Amygdala (tissue), 56 donors: ENCODE measurements around the gene CNPPD1.
"Not testable (repeated sequence)": the region's sequence is repeated elsewhere in the genome, so short reads cannot be mapped to it uniquely, and the experiment has no call there.

Experiments
- DNase-seq, 56 donors: peaks; one replicate each; lab custom pipeline; 2025; lab: John Stamatoyannopoulos, UW

The CNPPD1 gene

DNA sequence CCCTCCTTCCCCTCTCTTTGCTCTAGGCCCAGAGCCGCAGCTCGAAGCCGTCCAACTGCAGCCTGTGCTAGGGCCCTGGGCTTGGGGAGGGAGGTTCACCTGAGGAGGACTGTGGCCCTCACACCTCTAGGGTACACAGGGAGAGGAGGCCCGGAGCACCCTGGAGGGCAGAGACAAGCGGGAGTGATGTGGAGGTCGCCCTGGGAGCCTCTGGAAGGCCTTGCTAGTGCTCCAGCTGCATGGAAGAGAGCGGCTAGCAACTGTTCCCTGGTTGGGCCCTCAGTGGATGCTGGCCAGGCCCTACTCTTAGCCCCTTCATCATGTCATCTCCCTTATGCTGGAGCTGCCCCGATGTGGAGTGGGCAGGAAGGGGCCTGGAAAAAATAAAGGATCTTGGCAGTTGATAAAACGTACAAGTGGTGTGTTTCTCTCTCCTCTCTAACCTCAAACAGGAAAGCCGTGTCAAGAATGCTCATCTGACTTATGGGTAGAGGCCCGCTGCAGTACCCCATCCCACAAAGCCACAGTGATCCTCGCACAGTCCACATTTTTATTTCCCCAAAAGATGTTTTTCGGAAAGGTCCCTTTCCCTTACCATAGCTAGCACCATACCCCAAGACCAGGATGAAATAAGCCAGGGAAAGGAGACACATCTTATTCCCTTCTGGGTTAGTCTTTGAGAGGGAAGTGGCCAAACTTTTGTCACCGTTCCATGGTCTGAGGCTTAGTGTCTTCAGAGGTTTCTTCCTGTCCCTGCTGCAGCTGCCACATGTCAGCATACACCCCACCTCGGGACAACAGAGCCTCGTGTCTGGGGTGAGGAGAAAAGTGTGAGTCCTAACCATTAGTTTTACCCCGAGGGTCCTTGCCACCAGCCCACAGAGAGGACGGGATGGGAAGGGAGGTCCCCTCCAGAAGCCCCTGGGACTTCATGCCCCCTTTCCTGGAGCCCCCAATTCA is 32.8 kb upstream of the CNPPD1 start:
- no peak for DNase-seq

DNA sequence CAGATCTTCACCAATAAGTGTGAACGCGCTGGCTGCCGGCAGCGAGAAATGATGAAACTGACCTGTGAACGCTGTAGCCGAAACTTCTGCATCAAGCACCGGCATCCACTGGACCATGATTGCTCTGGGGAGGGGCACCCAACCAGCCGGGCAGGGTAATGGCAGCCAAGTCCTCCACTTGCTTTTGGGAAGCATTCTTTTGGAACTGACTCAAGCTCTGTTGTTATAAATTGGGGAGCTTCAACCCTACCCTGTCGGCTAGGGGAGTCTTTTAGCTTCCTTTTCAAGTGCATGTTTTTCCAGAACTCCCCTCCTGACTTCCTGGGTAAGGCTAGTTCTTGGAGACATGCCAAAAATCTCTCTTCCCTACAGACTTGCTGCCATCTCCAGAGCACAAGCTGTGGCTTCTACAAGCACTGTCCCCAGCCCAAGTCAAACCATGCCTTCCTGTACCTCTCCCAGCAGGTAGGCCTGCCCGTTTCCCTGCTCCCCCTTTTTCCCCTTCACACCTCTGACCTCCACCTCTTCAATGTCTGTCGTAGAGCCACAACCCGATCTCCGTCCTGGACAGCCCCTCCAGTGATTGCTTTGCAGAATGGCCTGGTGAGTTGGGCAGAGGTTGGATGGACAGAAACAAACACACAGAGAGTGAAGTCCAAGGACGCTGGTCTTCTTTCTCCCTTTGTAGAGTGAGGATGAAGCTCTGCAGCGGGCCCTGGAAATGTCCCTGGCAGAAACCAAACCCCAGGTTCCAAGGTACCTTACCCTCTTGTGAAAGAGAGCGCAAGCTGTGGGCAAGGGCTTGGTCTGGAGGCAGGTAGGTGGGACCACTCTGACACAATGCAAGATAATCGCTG is 31.4 kb upstream of the CNPPD1 start:
- peak in 1 of 56 donors; percentile 38 for DNase-seq

DNA sequence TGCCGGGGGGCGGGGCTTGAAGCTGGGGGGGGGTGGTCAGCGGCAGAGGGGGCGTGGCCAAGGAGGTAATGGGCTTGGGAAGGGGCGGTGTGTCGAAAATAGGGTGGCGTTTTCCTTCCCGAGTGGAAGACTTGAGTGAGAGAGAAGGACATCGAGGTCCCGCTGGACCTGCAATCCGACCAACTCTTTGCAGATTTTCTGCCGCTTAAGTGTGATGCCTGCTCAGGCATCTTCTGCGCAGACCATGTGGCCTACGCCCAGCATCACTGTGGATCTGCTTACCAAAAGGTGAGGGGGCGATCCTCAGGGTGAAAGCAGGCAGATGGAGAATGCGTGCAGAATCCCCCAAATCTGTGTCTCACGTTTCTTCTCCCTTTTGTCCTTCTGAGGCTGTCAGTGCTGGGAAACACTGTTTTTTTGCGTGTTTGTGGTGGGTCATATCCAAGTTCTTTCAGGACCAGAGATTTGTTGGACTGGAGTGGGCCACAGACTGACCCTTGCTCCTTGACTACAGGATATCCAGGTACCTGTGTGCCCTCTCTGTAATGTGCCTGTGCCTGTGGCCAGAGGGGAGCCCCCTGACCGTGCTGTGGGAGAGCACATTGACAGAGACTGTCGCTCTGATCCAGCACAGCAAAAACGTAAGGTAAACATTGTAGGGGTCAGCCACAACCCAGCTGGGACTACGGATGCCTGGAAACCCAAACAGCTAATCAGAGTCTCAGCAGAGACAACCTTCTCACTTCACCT is 30.6 kb upstream of the CNPPD1 start:
- DNase-seq: peak in 5 of 56 donors; percentile 22 to 90 (median 57)

DNA sequence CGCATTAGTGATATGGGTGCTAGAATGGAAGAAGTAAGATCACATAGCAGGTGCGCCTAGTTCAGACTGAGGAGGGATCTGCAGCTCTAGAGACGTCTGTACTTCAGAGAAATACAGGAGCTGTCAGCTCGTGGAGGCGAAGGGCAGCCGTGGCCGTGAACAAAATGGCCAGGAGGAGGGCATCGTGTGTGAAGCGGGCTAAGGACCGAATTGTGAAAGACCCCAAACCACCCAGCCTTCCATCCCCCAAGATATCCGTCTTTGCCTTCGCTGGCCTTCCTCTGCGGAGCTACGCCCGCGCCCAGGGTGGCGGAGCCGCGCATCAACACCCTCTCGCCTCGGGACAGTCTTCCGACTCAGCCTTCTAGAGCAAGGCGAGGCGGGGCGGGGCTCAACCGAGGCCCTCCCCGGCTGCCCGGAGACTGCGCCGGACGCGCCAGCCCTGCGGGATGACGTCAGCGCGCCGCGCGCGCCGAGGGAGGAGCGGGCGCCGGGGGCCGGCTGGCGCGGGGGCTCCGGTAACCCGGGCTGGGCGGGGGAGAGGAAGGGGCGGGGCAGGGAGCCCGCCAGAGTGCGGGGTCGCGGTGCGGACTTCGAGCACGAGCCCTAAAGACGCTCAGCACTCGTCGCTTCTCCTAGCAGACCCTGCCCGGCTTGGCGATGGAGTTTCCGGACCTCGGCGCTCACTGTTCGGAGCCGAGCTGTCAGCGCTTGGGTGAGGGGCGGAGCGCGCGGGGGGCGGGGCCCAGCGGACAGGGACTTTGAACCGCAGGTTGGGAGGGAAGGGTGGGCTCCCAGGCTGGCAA is 29.8 kb upstream of the CNPPD1 start, which contains the start of gene ZFAND2B:
Gene ZFAND2B, plus strand, starts transcription at position 455 of the 806 bp plus-strand sequence. Its CDS starts 206 bp downstream, at position 661.
- peak; percentile 36 to 97 (median 90) for DNase-seq

DNA sequence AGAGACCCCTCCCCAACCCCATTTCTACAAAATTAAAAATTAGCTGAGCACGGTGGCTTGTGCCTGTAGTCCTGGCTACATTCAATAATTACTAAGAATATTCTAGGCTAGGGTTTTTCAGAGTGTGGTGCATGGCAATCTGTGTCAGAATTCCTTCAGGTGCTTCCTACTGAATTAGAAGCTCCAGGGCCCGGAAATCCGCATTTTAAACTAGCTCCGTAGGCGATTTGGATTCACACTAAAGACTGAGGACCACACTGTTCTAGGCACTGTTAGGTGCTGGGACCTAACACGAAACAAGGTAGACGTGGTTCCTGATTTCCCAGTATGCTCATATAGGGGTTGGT is 29.2 kb upstream of the CNPPD1 start:
- no peak for DNase-seq

DNA sequence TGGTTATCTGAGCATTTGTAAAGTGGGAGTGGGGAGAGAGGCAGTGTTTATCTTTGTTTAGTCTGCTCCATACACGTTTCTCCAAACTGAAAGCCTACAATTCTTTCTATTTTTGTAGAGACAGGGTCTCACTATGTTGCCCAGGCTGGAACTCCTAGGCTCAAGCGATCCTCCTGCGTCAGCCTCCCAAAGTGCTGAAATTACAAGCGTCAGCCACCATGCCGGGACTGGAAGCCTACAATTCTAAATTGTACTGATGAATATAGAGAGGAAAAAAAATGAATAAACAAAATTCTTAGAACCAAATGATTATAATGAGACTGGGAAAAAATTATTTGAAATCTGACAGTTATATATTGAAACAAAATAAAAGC is 28.4 kb upstream of the CNPPD1 start:
- no peak for DNase-seq

DNA sequence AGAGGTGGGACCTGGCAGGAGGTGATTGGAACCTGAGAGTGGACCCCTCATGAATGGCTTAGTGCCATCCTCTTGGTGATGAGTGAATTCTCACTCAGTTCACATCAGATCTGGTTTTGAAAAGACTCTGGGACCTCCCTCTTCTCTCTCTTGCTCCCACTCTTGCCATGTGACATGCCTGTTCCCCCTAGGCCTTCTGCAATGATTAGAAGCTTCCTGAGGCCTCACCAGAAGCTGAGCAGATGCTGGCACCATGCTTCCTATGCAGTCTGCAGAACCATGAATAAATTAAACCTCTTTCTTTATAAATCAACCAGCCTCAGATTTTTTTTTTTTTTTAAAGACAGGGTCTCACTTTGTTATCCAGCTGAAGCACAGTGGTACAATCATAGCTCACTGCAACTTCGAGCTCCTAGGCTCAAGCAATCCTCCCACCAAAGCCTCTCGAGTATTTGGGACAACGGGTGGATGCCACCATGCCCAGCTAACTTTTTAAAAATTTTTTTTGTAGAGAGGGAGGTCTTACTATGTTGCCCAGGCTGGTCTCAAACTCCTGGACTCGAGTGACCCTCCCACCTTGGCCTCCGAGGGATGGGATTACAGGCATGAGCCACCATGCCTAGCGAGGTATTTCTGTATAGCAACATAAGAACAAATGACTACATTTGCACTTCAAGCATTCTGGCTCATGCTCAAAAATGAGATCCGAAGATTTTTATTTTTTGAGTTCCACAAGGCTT is 27.9 kb upstream of the CNPPD1 start:
- DNase-seq: no peak

DNA sequence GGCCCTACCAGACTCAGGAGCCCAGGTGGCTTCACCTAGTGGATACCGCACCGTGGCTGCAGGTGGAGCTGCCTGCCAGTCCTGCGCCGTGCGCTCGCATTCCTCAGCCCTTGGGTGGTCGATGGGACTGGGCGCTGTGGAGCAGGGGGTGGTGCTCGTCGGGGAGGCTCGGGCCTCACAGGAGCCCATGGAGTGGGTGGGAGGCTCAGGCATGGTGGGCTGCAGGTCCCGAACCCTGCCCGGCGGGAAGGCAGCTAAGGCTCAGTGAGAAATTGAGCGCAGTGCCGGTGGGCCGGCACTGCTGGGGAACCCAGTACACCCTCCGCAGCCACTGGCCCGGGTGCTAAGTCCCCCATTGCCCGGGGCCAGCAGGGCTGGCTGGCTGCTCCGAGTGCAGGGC is 24.6 kb upstream of the CNPPD1 start:
- not testable (repeated sequence) for DNase-seq

DNA sequence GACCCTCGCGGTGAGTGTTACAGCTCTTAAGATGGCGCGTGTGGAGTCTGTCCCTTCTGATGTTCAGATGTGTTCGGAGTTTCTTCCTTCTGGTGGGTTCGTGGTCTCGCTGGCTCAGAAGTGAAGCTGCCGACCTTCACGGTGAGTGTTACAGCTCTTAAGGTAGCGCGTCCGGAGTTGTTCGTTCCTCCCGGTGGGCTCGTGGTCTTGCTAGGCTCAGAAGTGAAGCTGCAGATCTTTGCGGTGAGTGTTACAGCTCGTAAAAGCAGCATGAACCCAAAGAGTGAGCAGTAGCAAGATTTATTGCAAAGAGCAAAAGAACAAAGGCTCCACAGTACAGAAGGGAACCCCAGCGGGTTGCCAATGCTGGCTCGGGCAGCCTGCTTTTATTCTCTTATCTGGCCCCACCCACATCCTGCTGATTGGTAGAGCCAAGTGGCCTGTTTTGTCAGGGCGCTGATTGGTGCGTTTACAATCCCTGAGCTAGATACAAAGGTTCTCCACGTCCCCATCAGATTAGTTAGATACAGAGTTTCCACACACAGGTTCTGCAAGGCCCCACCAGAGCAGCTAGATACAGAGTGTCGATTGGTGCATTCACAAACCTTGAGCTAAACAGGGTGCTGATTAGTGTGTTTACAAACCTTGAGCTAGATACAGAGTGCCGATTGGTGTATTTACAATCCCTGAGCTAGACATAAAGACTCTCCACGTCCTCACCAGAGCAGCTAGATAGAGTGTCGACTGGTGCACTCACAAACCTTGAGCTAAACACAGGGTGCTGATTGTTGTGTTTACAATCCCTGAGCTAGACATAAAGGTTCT is 24.0 kb upstream of the CNPPD1 start:
- peak in 1 of 56 donors; percentile 30 for DNase-seq

DNA sequence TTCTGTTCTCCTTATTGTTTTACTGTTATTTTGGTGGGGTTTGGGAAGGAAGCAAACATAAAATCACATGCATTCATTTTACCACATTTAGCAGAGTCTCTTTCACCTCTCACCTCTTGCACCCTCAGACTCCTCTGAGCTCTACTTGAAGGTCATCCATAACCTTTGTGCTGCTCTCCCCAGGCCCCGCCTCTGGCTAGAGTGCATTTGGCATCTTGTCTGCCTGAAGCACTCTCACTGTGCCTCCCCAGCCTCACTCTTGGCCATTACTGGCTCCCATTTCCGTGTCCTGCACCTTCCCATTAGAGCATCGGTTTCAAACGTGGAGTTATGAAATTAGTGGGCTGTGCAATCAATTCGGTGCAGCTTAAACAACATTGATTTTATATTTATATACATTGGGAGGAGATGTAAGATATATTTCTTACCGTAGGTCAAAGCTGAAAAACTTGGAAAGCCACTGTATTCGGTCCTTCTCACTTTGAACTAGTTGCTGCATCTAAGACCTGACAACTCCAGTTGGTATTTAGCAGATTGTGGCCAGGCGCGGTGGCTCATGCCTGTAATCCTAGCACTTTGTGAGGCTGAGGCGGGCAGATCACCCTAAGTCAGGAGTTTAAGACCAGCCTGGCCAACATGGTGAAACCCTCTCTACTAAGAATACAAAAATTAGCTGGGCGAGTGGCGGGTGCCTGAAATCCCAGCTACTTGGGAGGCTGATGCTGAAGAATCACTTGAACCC is 22.9 kb upstream of the CNPPD1 start:
- DNase-seq: no peak

DNA sequence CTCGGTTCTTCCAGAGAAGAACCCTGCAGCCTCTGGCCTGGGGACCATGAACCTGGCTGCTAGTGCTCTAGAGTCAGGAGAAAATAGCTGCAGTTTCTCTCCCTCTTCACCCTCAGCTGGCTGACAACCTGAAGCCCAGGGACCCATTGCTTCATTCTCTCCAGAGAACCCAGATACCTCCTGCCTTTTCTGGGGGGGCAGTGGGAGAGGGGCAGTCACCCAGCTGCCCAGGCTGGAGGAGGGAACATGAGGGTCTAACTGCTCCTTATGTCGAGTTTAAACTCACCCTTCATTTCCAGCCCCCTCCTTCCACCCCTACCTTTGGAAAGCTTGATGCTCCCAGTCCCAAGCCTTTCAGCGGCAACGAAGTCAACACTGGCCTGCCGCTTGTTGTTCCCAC is 22.2 kb upstream of the CNPPD1 start:
- no peak for DNase-seq

DNA sequence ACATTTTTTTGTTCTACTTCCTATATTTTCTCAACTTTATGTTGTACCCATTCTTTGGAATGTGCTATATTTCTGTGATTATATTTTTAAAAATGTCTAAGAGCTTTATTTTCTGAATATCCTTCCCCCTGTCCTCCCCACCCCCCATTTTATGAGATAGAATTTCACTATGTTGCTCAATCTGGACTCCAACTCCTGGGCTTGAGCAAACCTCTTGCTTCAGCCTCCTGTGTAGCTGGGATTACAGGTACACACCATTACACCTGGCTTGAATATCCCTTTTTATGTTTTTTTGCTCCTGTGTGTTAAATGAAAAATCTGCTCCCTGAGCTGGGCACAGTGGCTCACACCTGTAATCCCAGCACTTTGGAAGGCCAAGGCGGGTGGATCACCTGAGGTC is 20.7 kb upstream of the CNPPD1 start:
- no peak for DNase-seq

DNA sequence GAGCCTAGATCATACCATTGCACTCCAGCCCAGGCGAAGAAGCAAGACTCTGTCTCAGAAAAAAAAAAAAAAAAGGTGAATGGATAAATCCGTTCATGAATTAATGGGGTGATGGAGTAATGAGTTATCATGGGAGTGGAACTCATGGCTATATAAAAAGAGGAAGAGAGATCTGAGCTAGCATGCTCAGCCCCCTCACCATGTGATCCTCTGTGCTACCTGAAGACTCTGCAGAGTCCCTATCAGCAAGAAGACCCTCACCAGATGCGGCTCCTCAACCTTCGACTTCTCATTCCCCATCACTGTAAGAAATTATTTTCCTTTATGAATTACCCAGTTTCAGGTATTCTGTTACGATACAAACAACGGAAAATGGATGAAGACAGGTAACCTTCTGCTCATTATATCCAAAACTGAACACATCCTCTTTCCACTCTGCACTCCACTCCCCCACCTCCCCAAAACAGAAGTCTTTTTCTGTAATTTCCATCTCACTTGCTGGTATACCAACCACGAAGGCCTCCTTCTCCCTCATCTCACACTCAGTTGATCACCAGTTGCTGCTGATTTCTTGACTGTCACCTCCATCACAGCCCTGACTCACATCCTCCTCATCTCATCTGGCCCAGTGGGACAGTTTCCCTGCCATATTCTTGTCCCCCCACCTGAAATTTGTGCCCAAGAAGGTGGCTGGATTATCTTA is 10.2 kb upstream of the CNPPD1 start:
- DNase-seq: no peak

DNA sequence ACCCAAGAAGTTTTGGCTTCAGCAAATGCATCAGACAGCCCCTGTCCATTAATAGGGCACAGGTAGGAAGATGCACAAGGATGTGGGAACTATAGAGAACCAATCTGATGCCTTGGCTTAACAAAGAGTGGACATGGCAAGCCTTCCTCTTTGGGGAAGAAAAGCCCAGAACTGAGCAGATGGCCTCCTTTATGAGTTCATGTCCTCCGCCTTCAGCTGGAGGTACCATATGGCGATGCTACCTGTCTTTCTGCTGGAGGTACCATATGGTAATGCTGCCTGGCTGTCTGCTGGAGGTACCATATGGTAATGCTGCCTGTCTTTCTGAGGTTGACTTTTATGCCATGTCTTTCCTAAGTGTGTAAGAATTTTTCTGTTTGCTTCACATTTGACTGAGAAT is 7.4 kb upstream of the CNPPD1 start:
- no peak for DNase-seq

DNA sequence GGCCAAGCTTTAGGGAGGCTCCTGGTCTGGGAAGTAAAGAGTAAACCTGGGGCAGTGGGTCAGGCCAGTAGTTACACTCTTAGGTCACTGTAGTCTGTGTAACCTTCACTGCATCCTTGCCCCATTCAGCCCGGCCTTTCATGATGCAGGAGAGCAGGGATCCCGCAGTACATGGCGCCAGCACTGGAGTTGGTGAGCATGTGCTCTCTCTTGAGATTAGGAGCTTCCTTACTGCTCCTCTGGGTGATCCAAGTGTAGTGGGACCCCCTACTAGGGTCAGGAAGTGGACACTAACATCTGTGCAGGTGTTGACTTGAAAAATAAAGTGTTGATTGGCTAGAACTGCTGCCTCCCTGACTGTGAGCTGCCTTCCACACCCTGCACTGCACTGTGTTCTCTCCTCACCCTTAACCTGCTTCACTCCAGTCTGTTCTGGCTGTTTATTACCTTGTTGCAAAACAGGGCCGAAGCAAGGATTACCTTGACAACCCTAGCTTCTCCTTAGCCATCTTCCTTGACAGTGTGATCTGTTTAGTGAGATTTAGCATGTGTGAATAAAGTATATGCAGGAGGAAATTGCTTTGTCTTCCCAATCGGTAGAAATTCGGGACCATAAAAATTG is 6.5 kb upstream of the CNPPD1 start:
- DNase-seq: no peak
